ENCODE results near the gene ATP8A2. TPM values are rescaled to one million over a fixed set of nuclear protein-coding genes. Genes with fewer than 3 reads are reported as not detected.

ATP8A2 gene
- total and polyA plus RNA-seq, 9 donors, result 0.23 to 0.95 (median 0.35) TPM

DNA sequence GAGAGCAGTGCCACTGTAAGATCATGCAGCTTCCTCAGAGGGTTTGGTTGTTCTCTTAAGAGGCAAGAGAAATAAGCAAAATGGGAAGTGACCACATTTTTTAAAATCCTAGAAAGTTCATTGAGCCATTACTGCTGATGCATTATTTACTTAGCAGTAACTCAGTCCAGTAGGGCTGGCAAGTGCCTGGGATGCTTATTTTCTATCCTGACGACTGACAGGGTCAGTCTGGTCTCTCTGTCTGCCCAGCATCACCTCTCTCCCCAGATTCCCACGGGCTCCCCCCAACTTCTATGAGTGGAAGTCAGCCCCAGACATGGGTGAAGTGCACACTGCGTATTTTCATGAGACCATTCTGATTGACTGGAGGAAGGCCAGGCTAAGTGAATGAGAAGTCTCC, 669.7 kb downstream of the ATP8A2 start:
- no peaks in the 10 kb centered on the region for H3K4me1 ChIP-seq (ENCODE audit: insufficient read depth)
- no peaks in the 10 kb centered on the region for H3K9me3 ChIP-seq
- DNase-seq, result no peak
- H3K36me3 ChIP-seq, result no peaks in the 10 kb centered on the region
- TF ChIP-seq CTCF (IDR thresholded peaks at IDR 0.05) (no peak), POLR2A (IDR thresholded peaks at IDR 0.05) (no peak), EP300 (IDR thresholded peaks at IDR 0.05) (no peak)
- intact Hi-C loops (cut with DNase I), result no loop called here
- H3K27ac ChIP-seq, result no peak overlapping the region
- H3K4me3 ChIP-seq, result no peak overlapping the region
- no peaks in the 10 kb centered on the region for H3K27me3 ChIP-seq
- 55 to 63% (median 59%) methylated on average over 3 of the region's 3 CpGs for WGBS, 3 donors

GRCh38 chr13:26042785-26043184, 671.0 kb downstream of the ATP8A2 start:
- Histone ChIP-seq H3K4me1 (ENCODE audit: insufficient read depth) (no peaks in the 10 kb centered on the region), H3K36me3 (no peaks in the 10 kb centered on the region), H3K27me3 (no peaks in the 10 kb centered on the region), H3K4me3 (no peak overlapping the region), H3K27ac (no peak overlapping the region), H3K9me3 (no peaks in the 10 kb centered on the region)
- TF ChIP-seq EP300 (IDR thresholded peaks at IDR 0.05) (no peak), CTCF (IDR thresholded peaks at IDR 0.05) (no peak), POLR2A (IDR thresholded peaks at IDR 0.05) (no peak)
- intact Hi-C loops (cut with DNase I), result no loop called here
- 84 to 89% (median 87%) methylated on average over 1 of the region's 1 CpG for WGBS, 3 donors
- no peak for DNase-seq

DNA sequence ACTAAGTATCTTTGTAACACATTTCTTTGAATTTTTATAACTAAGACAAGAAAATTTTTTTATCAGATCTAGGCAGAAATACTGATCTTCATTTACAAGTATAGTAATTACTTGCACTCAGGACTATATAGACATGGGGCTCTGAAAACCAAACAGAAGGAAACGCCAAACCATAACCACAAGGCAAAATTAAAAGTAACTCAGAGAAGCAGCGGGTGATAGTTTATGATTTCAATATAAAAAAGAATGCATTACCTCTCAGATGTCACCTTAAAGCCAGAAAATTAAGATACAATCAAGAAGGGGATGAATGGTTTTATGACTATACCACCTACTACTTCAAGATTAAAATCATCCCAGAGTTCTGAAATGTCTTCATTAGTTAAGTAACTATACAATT, 673.4 kb downstream of the ATP8A2 start:
- no peaks in the 10 kb centered on the region for H3K4me1 ChIP-seq (ENCODE audit: insufficient read depth)
- H3K9me3 ChIP-seq, result no peaks in the 10 kb centered on the region
- TF ChIP-seq POLR2A (IDR thresholded peaks at IDR 0.05), result no peak
- TF ChIP-seq CTCF (IDR thresholded peaks at IDR 0.05), result no peak
- H3K4me3 ChIP-seq, result no peak overlapping the region
- WGBS, 3 donors, result 89 to 91% (median 90%) methylated on average over 2 of the region's 2 CpGs
- H3K36me3 ChIP-seq, result no peaks in the 10 kb centered on the region
- no peaks in the 10 kb centered on the region for H3K27me3 ChIP-seq
- no peak overlapping the region for H3K27ac ChIP-seq
- no peak for DNase-seq
- intact Hi-C loops (cut with DNase I), result no loop called here

DNA sequence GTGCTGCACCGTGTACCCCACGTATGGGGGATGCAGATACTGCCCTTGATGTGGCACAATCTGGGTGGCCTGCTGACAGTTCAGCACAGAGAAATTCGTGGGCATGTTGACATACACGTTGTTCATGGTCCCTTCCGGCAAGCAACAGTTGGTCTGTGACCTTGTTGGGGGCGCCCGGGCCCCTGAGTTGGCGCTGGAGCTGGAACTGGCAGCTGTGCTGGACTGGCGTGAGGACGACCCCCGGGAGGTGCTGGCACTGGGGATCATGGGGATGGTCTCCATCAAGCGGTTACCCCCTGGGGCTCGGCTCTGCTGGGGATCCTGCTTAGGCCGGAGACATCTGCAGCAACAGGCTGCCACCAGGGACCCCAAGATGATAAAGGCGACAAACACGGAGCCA, 674.9 kb downstream of the ATP8A2 start:
- Histone ChIP-seq H3K9me3 (no peaks in the 10 kb centered on the region), H3K4me1 (ENCODE audit: insufficient read depth) (peaks cover 4% of the 10 kb centered on the region), H3K36me3 (no peaks in the 10 kb centered on the region), H3K27me3 (no peaks in the 10 kb centered on the region), H3K4me3 (no peak overlapping the region), H3K27ac (no peak overlapping the region)
- no peak for TF ChIP-seq POLR2A (IDR thresholded peaks at IDR 0.05)
- no peak for TF ChIP-seq CTCF (IDR thresholded peaks at IDR 0.05)
- no peak for TF ChIP-seq EP300 (IDR thresholded peaks at IDR 0.05)
- intact Hi-C loops (cut with DNase I), result no loop called here
- DNase-seq, result no peak
- 90 to 96% (median 93%) methylated on average over 15 to 16 of the region's 16 CpGs for WGBS, 3 donors

DNA sequence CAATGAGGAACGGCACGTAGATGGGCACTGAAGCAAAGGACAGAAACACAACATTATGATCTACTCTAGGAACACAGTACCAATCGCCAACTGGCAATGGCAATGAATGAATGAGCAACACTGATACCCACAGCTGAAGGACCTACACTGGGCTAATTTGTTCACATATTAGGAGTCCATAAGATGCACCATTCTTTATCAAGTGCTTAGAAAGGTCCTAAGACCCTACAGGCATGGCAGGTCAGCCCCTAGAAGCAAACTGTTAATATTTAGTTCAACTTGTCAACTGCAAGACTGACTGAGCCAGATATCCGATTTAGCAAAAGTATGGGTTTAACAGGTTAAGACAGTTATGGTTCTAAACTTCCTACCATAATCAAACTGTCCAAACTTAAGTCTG, 675.3 kb downstream of the ATP8A2 start:
- Histone ChIP-seq H3K36me3 (no peaks in the 10 kb centered on the region), H3K4me1 (ENCODE audit: insufficient read depth) (peaks cover 4% of the 10 kb centered on the region), H3K9me3 (no peaks in the 10 kb centered on the region), H3K4me3 (no peak overlapping the region), H3K27me3 (no peaks in the 10 kb centered on the region), H3K27ac (no peak overlapping the region)
- 91 to 95% (median 93%) methylated on average over 4 of the region's 4 CpGs for WGBS, 3 donors
- no peak for DNase-seq
- intact Hi-C loops (cut with DNase I), result no loop called here
- TF ChIP-seq EP300 (IDR thresholded peaks at IDR 0.05), result no peak
- TF ChIP-seq POLR2A (IDR thresholded peaks at IDR 0.05), result no peak
- TF ChIP-seq CTCF (IDR thresholded peaks at IDR 0.05), result no peak
